Measurements from ENCODE around the gene PLCH1. TPM values are rescaled to one million over a fixed set of nuclear protein-coding genes. Genes with fewer than 3 reads are reported as not detected.

PLCH1 gene
- total RNA-seq, 1 experiment from 2014 or later, result 3.1 TPM

- no peak for DNase-seq (ENCODE audit: low spot score)
- H3K9me3 ChIP-seq (ENCODE audit: low read depth, low read length, poor library complexity, severe bottlenecking), result no peaks in the 10 kb centered on the region
- H3K4me3 ChIP-seq (ENCODE audit: low read depth, low read length, poor library complexity, severe bottlenecking), result no peak overlapping the region
- no peaks in the 10 kb centered on the region for H3K27me3 ChIP-seq (replicated peaks; ENCODE audit: insufficient read depth, low read depth, low read length, poor library complexity)
- intact Hi-C loops (cut with micrococcal nuclease; ENCODE audit: unreplicated experiment), result no loop called here
- ChIA-PET POLR2A (ENCODE audit: low non-redundant PET) (no interaction called here), CTCF (no interaction called here)
- H3K36me3 ChIP-seq (ENCODE audit: insufficient read depth, low read length, poor library complexity, severe bottlenecking), result no peaks in the 10 kb centered on the region
- no peak overlapping the region for H3K27ac ChIP-seq (ENCODE audit: low read depth, low read length, poor library complexity, severe bottlenecking)
- H3K4me1 ChIP-seq (ENCODE audit: insufficient read depth, low read length, poor library complexity, severe bottlenecking), result no peaks in the 10 kb centered on the region
- TF ChIP-seq EZH2 (IDR thresholded peaks at IDR 0.05; ENCODE audit: borderline replicate concordance, low read depth, low read length, poor library complexity, severe bottlenecking), result no peak
- no peak for TF ChIP-seq CTCF (conservative IDR thresholded peaks at IDR 0.05; ENCODE audit: low read depth, low read length)
- BruUV-seq (replicated peaks), result no TSS peak
These were observed 27.9 kb upstream of the PLCH1 start for GRCh38 chr3:155772801-155773200.

GRCh38 chr3:155771126-155771525 is 26.3 kb upstream of the PLCH1 start:
- H3K36me3 ChIP-seq (ENCODE audit: insufficient read depth, low read length, poor library complexity, severe bottlenecking), result no peaks in the 10 kb centered on the region
- H3K4me3 ChIP-seq (ENCODE audit: low read depth, low read length, poor library complexity, severe bottlenecking), result no peak overlapping the region
- H3K27me3 ChIP-seq (replicated peaks; ENCODE audit: insufficient read depth, low read depth, low read length, poor library complexity), result no peaks in the 10 kb centered on the region
- no peak overlapping the region for H3K27ac ChIP-seq (ENCODE audit: low read depth, low read length, poor library complexity, severe bottlenecking)
- no peak for DNase-seq (ENCODE audit: low spot score)
- ChIA-PET POLR2A (ENCODE audit: low non-redundant PET) (no interaction called here), CTCF (no interaction called here)
- no peaks in the 10 kb centered on the region for H3K9me3 ChIP-seq (ENCODE audit: low read depth, low read length, poor library complexity, severe bottlenecking)
- no TSS peak for BruUV-seq (replicated peaks)
- TF ChIP-seq CTCF (conservative IDR thresholded peaks at IDR 0.05; ENCODE audit: low read depth, low read length) (no peak), EZH2 (IDR thresholded peaks at IDR 0.05; ENCODE audit: borderline replicate concordance, low read depth, low read length, poor library complexity, severe bottlenecking) (no peak)
- H3K4me1 ChIP-seq (ENCODE audit: insufficient read depth, low read length, poor library complexity, severe bottlenecking), result no peaks in the 10 kb centered on the region
- intact Hi-C loops (cut with micrococcal nuclease; ENCODE audit: unreplicated experiment), result no loop called here

- no peaks in the 10 kb centered on the region for H3K27me3 ChIP-seq (replicated peaks; ENCODE audit: insufficient read depth, low read depth, low read length, poor library complexity)
- BruUV-seq (replicated peaks), result no TSS peak
- POLR2A ChIA-PET (ENCODE audit: low non-redundant PET), result interaction anchor here (0.6 kb wide), 1 partner anchor 1179 kb away, joined by 3 read pairs; no protein-coding TSS in a partner anchor
- TF ChIP-seq CTCF (conservative IDR thresholded peaks at IDR 0.05; ENCODE audit: low read depth, low read length) (no peak), EZH2 (IDR thresholded peaks at IDR 0.05; ENCODE audit: borderline replicate concordance, low read depth, low read length, poor library complexity, severe bottlenecking) (no peak)
- H3K4me1 ChIP-seq (ENCODE audit: insufficient read depth, low read length, poor library complexity, severe bottlenecking), result no peaks in the 10 kb centered on the region
- no peak overlapping the region for H3K4me3 ChIP-seq (ENCODE audit: low read depth, low read length, poor library complexity, severe bottlenecking)
- no peak overlapping the region for H3K27ac ChIP-seq (ENCODE audit: low read depth, low read length, poor library complexity, severe bottlenecking)
- H3K36me3 ChIP-seq (ENCODE audit: insufficient read depth, low read length, poor library complexity, severe bottlenecking), result no peaks in the 10 kb centered on the region
- H3K9me3 ChIP-seq (ENCODE audit: low read depth, low read length, poor library complexity, severe bottlenecking), result no peaks in the 10 kb centered on the region
- DNase-seq (ENCODE audit: low spot score), result no peak
- intact Hi-C loops (cut with micrococcal nuclease; ENCODE audit: unreplicated experiment), result no loop called here
- CTCF ChIA-PET, result no interaction called here
These were observed 21.3 kb upstream of the PLCH1 start for GRCh38 chr3:155766206-155766605.

All from A673 (cell line).